ENCODE measurements around the gene C2CD2L. TPM values are rescaled to one million over a fixed set of nuclear protein-coding genes. Genes with fewer than 3 reads are reported as not detected.
A peak's percentile ranks its signal among the peaks of the same experiment; 100 is the strongest.

C2CD2L gene
- total and polyA plus RNA-seq, 2 of the 13 experiments (the other 11 are each of a cell fraction or from before 2014, with no cell fraction given), result 3.7 to 5.5 TPM

GRCh38 chr11:119084663-119085436 lies 22.3 kb upstream of the C2CD2L start, which contains the start of gene HMBS (continued):
- no peak for TF ChIP-seq ZNF446 (CRISPR knock-in tag; IDR thresholded peaks at IDR 0.05)
- no peak for TF ChIP-seq ZBTB34 (CRISPR knock-in tag; IDR thresholded peaks at IDR 0.05)
- 0 out of 2 replicates have a peak, but pooled peaks have one; percentile 68 for TF ChIP-seq ETV6 (CRISPR knock-in tag; conservative IDR thresholded peaks at IDR 0.05)
- no peak for TF ChIP-seq ZNF383 (CRISPR knock-in tag; IDR thresholded peaks at IDR 0.05; ENCODE audit: borderline replicate concordance)
- no peak for TF ChIP-seq SNAI1 (CRISPR knock-in tag; IDR thresholded peaks at IDR 0.05; ENCODE audit: borderline replicate concordance)
- peak; percentile 54 for TF ChIP-seq YY1 (IDR thresholded peaks at IDR 0.05; ENCODE audit: insufficient read depth, insufficient replicate concordance, low read depth, low read length)
- TF ChIP-seq ZBTB1 (CRISPR knock-in tag; IDR thresholded peaks at IDR 0.05; ENCODE audit: borderline replicate concordance), result no peak
- TF ChIP-seq ASH2L (IDR thresholded peaks at IDR 0.05; ENCODE audit: insufficient read length, low read depth, low read length), result peak; percentile 90
- TF ChIP-seq RXRA (CRISPR knock-in tag; IDR thresholded peaks at IDR 0.05), result peak; percentile 39; the same call in 1 of the 2 replicates
- peak; percentile 64; the same call in 1 of the 2 replicates for TF ChIP-seq BORCS8-MEF2B (CRISPR knock-in tag; IDR thresholded peaks at IDR 0.05)
- no peak for TF ChIP-seq AHDC1 (CRISPR knock-in tag; IDR thresholded peaks at IDR 0.05; ENCODE audit: borderline replicate concordance)
- no peak for TF ChIP-seq ZNF24 (IDR thresholded peaks at IDR 0.05)
- no peak for TF ChIP-seq ZNF484 (CRISPR knock-in tag; IDR thresholded peaks at IDR 0.05; ENCODE audit: borderline replicate concordance, low read depth)
- peak; percentile 63; the same call in 1 of the 2 replicates for TF ChIP-seq ZNF547 (CRISPR knock-in tag; IDR thresholded peaks at IDR 0.05)
- no peak for TF ChIP-seq CEBPZ (IDR thresholded peaks at IDR 0.05; ENCODE audit: low read length)
- TF ChIP-seq SRY (CRISPR knock-in tag; IDR thresholded peaks at IDR 0.05), result no peak; the same call in 1 of the 2 replicates

All from HepG2 (cell line).